ENCODE results near the gene SLC38A10. TPM values are rescaled to one million over a fixed set of nuclear protein-coding genes. Genes with fewer than 3 reads are reported as not detected.

The SLC38A10 gene
- polyA plus RNA-seq, 1 donor from 2014 or later = 37.4 TPM

- Histone ChIP-seq H2AFZ (ENCODE audit: low read depth, low read length) (no peak overlapping the region), H3K36me3 (ENCODE audit: insufficient read depth, low read length) (peaks cover 4% of the 10 kb centered on the region)
Measured at GRCh38 chr17:81231766-81232581, 63.1 kb downstream of the SLC38A10 start.

More at GRCh38 chr17:81231766-81232581, 63.1 kb downstream of the SLC38A10 start:
- Histone ChIP-seq H3K79me2 (replicated peaks; ENCODE audit: insufficient read depth, low read length) (no peaks in the 10 kb centered on the region), H3K9ac (ENCODE audit: low read length) (no peak overlapping the region), H3K4me3 (ENCODE audit: low read length) (no peak overlapping the region), H3K27ac (ENCODE audit: low read length) (no peak overlapping the region), H3F3A (ENCODE audit: insufficient read depth, low read length, poor library complexity, severe bottlenecking) (no peaks in the 10 kb centered on the region), H4K20me1 (ENCODE audit: insufficient read depth) (no peaks in the 10 kb centered on the region), H3K9me3 (ENCODE audit: low read length) (no peaks in the 10 kb centered on the region), H3K9me2 (ENCODE audit: insufficient read depth, low read length) (no peaks in the 10 kb centered on the region), H3K27me3 (ENCODE audit: insufficient read depth, low read depth, low read length) (no peaks in the 10 kb centered on the region), H3K4me2 (ENCODE audit: low read length) (no peak overlapping the region)
- TF ChIP-seq POLR2AphosphoS5 (IDR thresholded peaks at IDR 0.05) (no peak), TAF1 (IDR thresholded peaks at IDR 0.05; ENCODE audit: low read depth) (no peak), SMC3 (conservative IDR thresholded peaks at IDR 0.05; ENCODE audit: poor library complexity) (no peak), REST (IDR thresholded peaks at IDR 0.05; ENCODE audit: borderline replicate concordance) (no peak), EZH2 (IDR thresholded peaks at IDR 0.05; ENCODE audit: borderline replicate concordance, insufficient read depth, low read length, poor library complexity, severe bottlenecking) (no peak), RAD21 (conservative IDR thresholded peaks at IDR 0.05) (no peak), EP300 (conservative IDR thresholded peaks at IDR 0.05; ENCODE audit: poor library complexity, severe bottlenecking) (no peak), MXI1 (conservative IDR thresholded peaks at IDR 0.05; ENCODE audit: poor library complexity, severe bottlenecking) (no peak), CTCF (IDR thresholded peaks at IDR 0.05; ENCODE audit: poor library complexity, severe bottlenecking) (no peak)
